AG10803 (cell line): Measurements from ENCODE around the gene ADCY5.

Experiments used
- DNase-seq: peaks from one replicate; pipeline ENCODE4 v3.0.0; 2010; ENCODE audit warnings: low read depth
- H3K4me3 ChIP-seq: 2 replicates; pipeline ENCODE4 v1.5.1; 2011; ENCODE audit warnings: mild to moderate bottlenecking, low read length, control low read depth
- TF ChIP-seq, protein P1 (sequence below): conservative IDR thresholded peaks from 2 replicates; pipeline ENCODE4 v1.5.1; 2011; ENCODE audit warnings: mild to moderate bottlenecking, low read length, control low read depth, inconsistent platforms

ADCY5 gene

DNA sequence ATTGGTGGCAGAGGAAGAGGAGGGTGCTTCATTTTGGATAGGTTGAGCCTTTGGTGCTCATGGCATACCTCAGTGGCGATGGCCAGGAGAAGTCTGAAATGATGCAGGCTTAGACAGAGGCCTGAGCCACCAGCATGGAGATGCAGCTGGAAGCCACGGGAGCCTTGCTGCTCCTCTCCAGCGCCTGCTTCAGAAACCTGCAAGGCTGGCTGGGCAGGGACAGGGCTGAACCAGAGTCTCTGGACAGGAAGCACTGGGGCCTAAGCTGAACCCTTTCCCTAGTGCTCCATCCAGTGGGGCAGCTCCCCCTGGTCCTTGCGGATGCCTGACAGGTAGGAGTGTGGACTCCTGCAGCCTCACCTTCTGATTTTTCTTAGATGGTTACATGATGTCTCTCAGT lies 36.7 kb upstream of the ADCY5 start:
- TF ChIP-seq, protein P1, sequence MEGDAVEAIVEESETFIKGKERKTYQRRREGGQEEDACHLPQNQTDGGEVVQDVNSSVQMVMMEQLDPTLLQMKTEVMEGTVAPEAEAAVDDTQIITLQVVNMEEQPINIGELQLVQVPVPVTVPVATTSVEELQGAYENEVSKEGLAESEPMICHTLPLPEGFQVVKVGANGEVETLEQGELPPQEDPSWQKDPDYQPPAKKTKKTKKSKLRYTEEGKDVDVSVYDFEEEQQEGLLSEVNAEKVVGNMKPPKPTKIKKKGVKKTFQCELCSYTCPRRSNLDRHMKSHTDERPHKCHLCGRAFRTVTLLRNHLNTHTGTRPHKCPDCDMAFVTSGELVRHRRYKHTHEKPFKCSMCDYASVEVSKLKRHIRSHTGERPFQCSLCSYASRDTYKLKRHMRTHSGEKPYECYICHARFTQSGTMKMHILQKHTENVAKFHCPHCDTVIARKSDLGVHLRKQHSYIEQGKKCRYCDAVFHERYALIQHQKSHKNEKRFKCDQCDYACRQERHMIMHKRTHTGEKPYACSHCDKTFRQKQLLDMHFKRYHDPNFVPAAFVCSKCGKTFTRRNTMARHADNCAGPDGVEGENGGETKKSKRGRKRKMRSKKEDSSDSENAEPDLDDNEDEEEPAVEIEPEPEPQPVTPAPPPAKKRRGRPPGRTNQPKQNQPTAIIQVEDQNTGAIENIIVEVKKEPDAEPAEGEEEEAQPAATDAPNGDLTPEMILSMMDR, result no peak
- DNase-seq, result no peak
- H3K4me3 ChIP-seq, result no peak overlapping the region

DNA sequence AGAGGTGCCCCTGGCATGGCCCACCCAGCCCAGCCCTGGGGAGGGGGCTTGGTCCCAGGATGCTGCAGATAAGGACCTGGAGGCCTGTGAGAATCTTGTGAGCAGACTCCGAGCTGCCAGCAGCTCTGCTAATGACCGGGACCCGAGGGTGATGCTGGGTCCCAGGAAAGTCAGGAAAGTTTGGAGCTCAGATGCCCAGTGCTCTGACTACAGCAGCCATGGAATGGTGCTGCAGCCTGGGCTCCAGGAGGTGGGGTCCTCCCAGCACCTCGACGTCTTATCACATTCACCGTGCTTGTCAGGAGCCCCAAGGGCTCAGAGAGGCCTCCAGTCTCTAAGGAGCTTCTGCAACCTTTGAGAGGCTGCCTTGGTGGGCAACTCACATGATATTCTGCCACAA lies 34.3 kb upstream of the ADCY5 start:
- DNase-seq, result no peak
- no peak overlapping the region for H3K4me3 ChIP-seq
- TF ChIP-seq, protein P1, result no peak

DNA sequence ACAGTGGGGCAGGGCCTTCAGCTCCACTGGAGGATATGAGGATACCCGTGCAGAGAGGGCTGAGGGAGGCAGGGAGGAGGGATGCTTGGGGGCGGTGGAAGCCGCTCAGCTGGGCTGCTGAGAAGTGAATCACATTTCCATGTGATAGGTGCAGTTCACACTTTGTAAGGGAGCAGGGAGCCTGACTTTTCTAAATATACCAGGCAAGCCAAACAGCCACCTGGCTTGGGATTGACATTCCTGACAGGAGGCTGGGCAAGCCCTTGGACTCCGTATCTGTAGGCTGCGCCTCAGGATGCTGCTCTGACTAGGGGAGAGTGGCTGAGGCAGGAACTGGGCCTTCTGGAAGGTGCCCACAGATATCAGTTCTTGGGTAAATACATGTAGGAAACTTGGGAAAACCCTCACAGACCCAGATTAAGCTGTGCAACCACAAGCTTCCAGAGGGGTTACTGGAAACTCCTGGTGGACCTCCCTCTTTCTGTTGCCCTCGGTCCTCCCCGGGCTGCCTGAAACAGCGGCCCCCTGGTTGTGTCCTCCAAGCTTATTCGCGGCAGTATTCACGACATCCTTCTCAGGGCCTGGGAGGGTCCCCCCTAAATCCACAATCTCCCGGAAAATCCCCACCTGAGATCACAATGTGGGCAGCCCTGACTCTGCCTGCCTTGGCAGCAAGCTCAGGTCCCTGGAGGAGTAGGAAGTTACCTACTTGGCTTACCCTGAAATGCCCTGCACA lies 33.0 kb upstream of the ADCY5 start:
- no peak for DNase-seq
- TF ChIP-seq, protein P1, result no peak
- H3K4me3 ChIP-seq, result no peak overlapping the region

DNA sequence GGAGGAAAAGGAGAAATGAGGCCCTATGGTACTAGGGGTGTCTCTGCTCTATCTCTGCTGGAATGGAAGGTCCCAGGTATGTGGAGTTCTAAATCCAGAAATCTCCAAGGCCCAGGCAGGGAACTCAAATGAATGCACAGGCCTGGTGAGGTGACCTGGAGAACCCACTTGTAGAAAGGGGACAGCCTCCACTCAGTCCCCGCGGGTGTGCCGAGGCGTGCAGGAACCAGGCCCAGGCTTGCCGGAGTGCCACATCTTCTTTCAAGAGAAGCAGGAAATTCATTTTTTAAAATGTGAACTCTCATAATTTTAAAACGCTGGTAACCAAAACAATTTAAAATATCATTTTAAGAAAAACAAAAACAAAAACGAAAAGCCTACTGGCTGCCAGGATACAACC lies 32.2 kb upstream of the ADCY5 start:
- H3K4me3 ChIP-seq, result no peak overlapping the region
- TF ChIP-seq, protein P1, result no peak
- DNase-seq, result no peak

DNA sequence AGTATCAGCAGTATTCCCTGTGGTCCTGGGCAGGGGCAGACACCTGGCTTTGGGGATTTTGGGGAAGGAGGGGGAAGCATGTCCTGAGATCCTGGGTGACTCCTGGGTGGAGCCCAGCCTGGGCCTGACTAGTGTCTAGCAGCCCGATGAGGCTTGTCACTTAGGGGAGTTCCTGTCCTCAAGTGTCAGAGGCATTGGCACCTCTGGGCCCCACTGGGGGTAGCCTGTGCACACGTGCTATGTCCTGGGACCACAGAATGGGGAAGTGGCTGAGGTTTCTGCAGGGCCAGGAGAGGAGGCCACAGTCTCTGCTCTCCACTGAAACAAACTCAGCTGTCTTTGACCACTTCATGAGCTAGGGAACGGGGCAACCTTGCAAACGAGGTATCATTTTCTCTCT lies 31.5 kb upstream of the ADCY5 start:
- no peak for DNase-seq
- no peak overlapping the region for H3K4me3 ChIP-seq
- TF ChIP-seq, protein P1, result no peak

DNA sequence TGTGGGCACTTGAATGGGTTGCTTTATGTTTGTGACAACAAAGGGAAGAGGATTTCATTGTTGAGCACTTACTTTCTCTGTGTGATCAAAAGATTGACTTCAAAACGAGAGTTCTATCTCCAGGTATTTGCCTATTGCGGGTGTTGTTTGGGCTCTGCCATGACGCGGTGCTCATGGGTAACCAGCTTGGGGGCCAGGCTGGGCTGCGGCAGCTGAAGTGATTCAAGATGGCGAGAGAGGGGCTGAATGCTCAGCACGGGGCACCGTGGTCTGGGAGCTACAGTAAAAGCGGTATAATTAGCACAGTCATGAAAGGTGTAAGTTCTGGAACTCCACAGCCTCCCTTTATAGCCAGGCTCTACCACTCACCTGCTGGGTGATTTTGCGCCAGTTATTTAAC lies 31.0 kb upstream of the ADCY5 start:
- no peak for DNase-seq
- TF ChIP-seq, protein P1, result no peak
- H3K4me3 ChIP-seq, result no peak overlapping the region

DNA sequence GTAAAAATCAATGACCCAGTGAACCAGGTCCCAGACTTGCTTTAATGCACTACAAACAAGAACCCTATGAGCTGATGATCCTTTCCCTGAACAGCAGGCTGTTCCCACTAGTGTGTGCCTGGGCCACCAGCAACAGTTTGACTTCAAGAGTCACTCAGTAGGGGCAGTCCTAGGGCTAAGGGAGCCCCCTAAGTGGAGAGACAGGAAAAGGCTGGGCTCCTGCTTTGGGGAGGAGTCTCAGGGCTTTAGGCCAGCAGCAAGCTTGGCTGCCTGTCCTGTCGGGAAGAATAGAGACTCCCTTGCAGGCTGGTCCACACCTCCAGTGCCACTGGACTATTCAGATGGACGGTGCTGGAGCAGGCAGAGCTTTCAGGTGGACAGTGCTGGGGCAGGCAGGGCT lies 29.4 kb upstream of the ADCY5 start:
- no peak for DNase-seq
- TF ChIP-seq, protein P1, result no peak
- H3K4me3 ChIP-seq, result no peak overlapping the region
